HG03460 (cell line): ENCODE data around the gene ADAMTS2.

Experiments used
- ATAC-seq: cut with Tn5 transposase; IDR thresholded peaks from one replicate; pipeline ENCODE4 v1.9.1; 2021; ENCODE audit not compliant: unreplicated experiment

ADAMTS2 gene

DNA sequence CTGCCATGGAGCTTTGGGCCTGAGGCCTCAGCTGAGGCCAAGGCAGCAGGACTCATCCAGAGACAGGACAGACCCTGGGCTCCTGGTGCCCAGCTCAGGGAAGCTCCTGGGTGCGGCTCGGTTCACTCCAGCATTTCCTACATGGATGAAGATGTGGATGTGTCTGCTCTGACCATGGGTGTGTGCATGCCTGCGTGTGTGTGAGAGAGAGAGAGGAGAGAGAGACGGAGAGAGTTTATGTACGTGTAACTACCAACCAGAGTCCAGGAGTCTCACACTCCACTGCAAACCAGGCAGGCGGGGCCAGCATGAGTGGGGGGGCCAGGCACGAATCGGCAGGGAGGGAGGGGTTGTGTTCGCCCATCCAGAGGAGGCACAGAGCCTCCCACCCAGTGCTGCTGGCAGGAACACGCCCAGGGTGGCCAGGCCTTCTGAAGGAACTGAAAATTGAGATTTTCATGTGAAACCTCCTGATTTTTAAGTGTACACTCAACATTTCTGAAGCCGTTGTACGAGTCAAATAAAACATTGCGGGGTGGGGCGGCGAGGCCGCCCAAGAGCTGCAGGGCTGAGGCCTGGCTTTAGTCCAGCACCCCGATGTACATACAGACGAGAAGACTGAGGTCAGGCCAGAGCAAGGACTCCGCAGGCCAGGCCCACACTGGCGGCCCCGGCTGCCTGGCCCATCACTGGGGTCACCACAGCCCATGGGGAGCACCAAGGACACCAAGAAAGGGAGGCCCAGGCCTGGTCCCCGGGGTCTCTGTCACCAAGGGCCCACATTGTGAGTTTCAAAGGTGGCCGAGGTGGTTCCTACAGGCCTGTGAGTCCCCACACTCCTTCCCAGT, 88.7 kb downstream of the ADAMTS2 start:
- no peak for ATAC-seq

GRCh38 chr5:179255527-179256327, 89.5 kb downstream of the ADAMTS2 start:
- ATAC-seq, result no peak

DNA sequence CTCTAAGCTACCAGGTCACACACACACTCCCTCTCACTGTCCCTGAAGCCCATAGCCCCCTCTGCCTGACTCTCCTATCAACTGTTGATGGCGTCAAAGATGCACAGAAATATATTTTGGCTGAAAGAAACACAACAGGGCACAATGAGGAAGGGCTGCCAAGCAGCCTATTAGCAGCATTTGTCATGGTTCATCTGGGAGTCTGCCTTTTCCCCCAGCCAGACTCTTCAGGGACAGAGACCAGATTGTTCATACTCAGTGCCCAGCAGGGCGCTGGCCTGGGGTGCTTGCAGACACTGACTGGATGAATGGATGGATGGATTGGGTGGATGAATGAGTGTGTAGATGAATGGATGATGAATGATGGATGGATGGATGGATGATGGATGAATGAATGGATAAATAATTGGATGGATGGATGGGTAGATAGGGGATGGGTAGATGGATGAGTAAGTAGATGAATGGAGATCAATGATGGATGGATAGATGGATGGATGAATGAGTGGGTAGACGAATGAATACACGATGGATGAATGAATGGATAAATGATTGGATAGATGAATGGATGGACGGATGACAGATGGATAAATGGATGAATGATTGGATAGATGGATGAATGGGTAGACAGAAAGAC, 90.5 kb downstream of the ADAMTS2 start:
- ATAC-seq, result no peak

- ATAC-seq, result no peak
Observed at GRCh38 chr5:179253730-179254129, 91.5 kb downstream of the ADAMTS2 start.

DNA sequence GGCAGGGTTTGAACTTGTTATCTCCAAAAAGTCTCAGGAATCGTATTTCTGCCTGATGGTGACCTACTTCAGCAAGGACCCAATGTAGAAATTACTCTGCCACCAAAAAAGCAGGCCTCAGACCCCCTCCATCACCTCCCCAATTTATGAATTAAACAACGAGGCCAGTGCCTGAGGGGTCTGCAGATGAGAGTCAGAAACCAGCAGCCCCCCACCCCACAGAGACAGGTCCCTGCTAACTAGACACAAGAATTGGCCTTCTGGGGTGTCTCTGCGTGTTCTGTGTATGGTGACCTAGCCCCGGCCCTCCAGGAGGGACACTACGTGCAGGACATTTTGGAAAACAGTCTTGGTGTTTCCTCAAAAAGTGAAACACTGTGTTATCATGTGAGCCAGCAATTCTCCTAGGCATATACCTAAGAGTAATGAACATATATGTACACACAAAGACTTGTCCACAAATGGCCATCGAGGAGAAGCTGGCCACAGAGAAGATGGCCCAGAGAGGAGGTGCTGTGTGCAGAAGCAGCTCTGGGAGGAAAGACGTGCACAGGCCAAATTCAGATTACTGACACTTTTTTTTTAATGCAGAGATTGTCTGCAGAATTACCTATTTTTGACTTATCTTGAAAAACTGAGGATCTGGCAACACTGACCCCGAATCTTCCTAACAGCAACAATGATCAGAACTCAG, 93.8 kb downstream of the ADAMTS2 start:
- ATAC-seq, result no peak

GRCh38 chr5:179250561-179251225, 94.6 kb downstream of the ADAMTS2 start:
- ATAC-seq, result no peak

GRCh38 chr5:179246227-179246626, 99.0 kb downstream of the ADAMTS2 start:
- no peak for ATAC-seq

GRCh38 chr5:179245031-179245430, 100.2 kb downstream of the ADAMTS2 start:
- no peak for ATAC-seq

DNA sequence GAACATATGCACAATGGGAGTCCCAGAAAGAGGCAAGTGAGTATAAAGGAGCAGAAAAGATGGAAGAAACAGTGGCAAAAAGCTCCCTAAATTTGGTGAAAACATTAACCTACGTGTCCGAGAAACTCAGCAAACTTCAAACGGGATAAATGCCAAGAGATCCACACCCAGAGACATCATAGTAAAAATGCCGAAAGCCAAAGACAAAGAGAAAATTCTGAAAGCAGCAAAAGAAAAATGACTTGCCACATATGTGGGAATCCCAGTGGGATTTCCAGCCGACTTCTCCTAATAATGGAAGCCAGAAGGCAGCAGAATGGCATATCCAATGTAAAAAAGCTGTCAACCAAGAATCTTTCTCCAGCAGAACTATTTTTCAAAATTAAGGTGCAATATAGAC, 101.2 kb downstream of the ADAMTS2 start:
- no peak for ATAC-seq

DNA sequence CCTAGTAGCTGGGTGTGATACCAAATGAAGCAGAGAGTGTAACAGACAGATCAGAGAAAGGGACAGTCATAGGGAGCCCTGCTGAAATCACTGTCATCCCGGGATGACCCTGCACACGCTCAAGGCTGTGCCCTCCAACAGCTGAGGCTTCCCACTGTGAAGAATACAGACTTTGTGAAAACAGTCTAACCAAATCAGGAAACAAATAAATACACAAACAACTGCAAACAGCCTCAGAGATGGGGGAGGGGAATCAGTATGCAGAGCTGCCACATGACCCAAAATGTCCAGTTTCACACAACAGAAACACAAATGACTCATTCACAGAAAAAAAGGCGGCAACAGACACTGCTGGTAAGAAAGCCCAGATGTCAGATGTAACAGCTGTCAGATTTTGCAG, 101.9 kb downstream of the ADAMTS2 start:
- ATAC-seq, result no peak

DNA sequence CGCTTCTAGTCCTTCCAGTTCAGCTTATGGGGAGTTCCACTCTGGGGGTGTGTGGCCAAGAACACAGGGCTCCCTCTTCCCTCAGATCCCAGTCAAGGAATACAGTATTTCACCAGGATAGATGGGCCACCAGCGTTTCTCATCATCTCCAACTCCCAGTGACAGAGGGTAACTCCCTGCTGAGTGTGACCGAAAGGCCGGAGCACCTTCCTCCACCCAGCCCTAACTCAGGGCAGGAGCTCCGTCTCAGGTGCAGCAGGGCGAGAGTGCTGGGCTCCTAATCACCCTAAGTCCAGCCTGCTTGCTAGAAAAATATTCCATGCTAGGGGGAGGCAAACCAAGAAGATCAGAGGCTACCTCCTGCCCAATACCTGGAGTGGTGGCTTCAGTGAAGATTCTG, 102.6 kb downstream of the ADAMTS2 start:
- no peak for ATAC-seq

DNA sequence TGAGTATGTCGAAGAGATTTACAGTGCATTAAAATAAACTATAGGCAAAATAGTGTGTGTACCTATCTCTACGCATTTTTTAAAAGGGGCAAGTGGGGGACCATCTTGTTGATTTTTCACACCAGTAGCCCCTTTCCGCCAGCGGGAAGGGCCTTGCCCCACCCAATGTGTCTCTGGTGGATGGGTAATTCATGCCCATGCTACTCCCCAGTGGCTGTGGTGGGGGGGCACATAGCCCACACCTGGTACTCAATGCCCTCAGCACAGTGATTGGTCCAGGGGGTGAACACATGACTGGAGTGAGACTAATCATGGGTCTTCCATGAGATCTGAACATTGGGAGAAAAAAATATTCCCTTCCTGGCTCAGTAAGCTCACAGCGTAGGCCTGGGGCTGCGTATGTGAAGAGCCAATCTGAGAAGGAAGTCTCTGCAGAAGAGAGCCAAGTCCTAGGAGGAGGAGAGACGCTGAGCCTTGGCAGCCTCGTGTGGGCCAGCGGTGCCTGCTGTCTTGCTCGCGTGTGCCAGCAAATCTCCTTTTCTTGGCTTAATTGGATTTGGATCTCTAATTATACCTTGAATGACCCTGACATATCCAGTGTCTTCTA, 103.4 kb downstream of the ADAMTS2 start:
- ATAC-seq, result no peak

DNA sequence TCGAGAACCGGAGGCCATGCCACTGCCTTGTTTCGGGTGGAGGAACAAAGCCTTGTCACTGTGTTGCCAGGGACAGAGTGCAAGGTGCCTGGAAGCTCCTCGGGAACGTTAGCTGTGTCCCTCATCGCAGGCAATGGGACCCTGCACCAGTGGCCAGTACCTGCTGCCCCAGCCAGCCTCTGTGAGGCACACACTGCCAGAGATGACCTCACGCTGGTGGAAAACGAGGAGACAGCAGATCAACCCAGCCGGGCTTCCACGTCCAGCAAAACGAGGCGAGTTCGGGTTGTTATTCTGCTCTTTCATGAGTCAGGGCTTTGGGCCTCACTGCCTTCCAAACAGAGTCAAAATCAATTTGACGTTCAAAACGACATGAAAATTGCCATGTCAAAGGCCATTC, 104.1 kb downstream of the ADAMTS2 start:
- no peak for ATAC-seq

DNA sequence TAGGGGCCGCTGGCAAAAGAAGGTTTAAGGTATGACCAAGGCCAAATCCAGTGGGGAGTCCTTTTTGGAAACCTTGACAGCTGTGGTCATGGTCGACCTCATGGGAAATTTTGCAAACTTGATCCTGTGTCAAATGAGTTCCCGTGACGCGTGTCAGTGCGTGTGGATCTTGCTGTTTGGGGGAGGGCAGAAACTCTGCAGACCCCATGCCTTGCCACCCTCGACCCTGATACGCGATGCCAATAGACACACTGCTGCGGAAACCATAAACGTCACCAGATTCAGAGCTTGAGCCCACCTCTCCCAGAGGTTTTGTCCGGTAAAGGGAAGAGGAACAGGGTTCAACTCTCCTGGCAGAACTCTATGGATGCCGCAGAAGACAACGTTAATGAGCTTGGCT, 104.7 kb downstream of the ADAMTS2 start:
- ATAC-seq, result no peak

- no peak for ATAC-seq
Observed at GRCh38 chr5:179239256-179240135, 105.8 kb downstream of the ADAMTS2 start.

GRCh38 chr5:179238628-179238970, 106.7 kb downstream of the ADAMTS2 start:
- no peak for ATAC-seq

GRCh38 chr5:179237770-179238627, 107.3 kb downstream of the ADAMTS2 start:
- no peak for ATAC-seq
